Nephron progenitor cell (in vitro differentiated cells): ENCODE data around the gene C1QTNF3.

Experiments used
- DNase-seq: peaks from one replicate; pipeline ENCODE4 v3.0.0; 2021
- H3K27ac Mint-ChIP-seq: 2 replicates; pipeline ENCODE4 v1.8.0; 2021; ENCODE audit warnings: mild to moderate bottlenecking, moderate library complexity, mixed read lengths
- H3K27me3 Mint-ChIP-seq: 2 replicates; pipeline ENCODE4 v1.8.0; 2021; ENCODE audit warnings: mild to moderate bottlenecking, low read depth, mixed read lengths; ENCODE audit not compliant: poor library complexity
- H3K36me3 Mint-ChIP-seq: 2 replicates; pipeline ENCODE4 v1.8.0; 2021; ENCODE audit warnings: low read depth, mixed read lengths
- H3K4me1 Mint-ChIP-seq: 2 replicates; pipeline ENCODE4 v1.8.0; 2021; ENCODE audit warnings: mixed read lengths
- H3K4me3 Mint-ChIP-seq: 2 replicates; pipeline ENCODE4 v1.8.0; 2021; ENCODE audit warnings: mild to moderate bottlenecking, moderate library complexity, mixed read lengths
- H3K9me3 Mint-ChIP-seq: 2 replicates; pipeline ENCODE4 v1.8.0; 2021; ENCODE audit warnings: mild to moderate bottlenecking, moderate library complexity, mixed read lengths
- TF ChIP-seq, protein P1 (sequence below): fragments of 200-600 bp; sonication (generic); IDR thresholded peaks from 2 replicates; pipeline ENCODE4 v1.5.0; 2021; ENCODE audit warnings: antibody characterized with exemption

The C1QTNF3 gene

DNA sequence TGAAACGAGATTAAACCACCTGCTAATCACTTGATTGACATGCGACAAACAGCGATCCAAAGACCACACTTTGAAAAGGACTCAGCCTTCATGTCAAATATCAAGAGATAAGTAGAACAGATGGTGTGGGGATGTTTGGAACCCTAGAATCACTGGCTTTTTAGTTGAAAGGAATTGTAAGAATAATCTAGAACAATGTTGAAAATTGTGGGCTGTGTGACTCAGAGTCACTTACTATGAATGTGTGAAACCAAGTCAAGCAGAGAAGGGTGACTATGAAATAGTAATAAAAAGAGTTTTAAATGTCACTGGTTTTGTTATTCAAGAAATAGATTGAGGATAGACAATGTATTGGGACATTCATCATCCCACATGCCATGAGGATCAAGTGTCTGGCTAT, 14.1 kb upstream of the C1QTNF3 start:
- no peak overlapping the region for H3K4me3 Mint-ChIP-seq
- no peak overlapping the region for H3K27ac Mint-ChIP-seq
- peaks cover 39% of the 10 kb centered on the region for H3K4me1 Mint-ChIP-seq
- peaks cover 17% of the 10 kb centered on the region for H3K9me3 Mint-ChIP-seq
- no peak for DNase-seq
- TF ChIP-seq, protein P1, sequence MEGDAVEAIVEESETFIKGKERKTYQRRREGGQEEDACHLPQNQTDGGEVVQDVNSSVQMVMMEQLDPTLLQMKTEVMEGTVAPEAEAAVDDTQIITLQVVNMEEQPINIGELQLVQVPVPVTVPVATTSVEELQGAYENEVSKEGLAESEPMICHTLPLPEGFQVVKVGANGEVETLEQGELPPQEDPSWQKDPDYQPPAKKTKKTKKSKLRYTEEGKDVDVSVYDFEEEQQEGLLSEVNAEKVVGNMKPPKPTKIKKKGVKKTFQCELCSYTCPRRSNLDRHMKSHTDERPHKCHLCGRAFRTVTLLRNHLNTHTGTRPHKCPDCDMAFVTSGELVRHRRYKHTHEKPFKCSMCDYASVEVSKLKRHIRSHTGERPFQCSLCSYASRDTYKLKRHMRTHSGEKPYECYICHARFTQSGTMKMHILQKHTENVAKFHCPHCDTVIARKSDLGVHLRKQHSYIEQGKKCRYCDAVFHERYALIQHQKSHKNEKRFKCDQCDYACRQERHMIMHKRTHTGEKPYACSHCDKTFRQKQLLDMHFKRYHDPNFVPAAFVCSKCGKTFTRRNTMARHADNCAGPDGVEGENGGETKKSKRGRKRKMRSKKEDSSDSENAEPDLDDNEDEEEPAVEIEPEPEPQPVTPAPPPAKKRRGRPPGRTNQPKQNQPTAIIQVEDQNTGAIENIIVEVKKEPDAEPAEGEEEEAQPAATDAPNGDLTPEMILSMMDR = no peak
- no peaks in the 10 kb centered on the region for H3K27me3 Mint-ChIP-seq
- H3K36me3 Mint-ChIP-seq = peaks cover 50% of the 10 kb centered on the region

DNA sequence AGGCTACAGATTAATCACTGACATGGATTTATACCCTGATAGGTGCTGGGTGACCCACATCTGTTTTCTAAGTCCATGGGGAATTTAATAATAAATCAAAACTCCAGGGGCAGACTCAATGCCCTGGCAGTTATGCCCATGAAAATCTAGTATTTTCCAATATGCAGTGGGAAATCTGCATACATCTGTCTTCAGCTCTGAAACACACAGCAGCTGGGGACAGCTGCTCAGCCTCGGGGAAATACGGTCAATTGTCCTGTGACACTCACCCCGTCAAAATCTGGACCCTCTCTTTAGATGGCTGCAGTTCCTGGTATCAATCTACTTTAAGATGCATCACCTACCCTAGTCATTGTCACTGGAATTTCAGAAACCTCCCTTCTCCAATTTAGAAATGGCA, 12.7 kb upstream of the C1QTNF3 start:
- TF ChIP-seq, protein P1 = no peak
- peaks cover 39% of the 10 kb centered on the region for H3K4me1 Mint-ChIP-seq
- no peak for DNase-seq
- no peaks in the 10 kb centered on the region for H3K27me3 Mint-ChIP-seq
- H3K27ac Mint-ChIP-seq = no peak overlapping the region
- H3K4me3 Mint-ChIP-seq = no peak overlapping the region
- peaks cover 4% of the 10 kb centered on the region for H3K9me3 Mint-ChIP-seq
- H3K36me3 Mint-ChIP-seq = peaks cover 50% of the 10 kb centered on the region

DNA sequence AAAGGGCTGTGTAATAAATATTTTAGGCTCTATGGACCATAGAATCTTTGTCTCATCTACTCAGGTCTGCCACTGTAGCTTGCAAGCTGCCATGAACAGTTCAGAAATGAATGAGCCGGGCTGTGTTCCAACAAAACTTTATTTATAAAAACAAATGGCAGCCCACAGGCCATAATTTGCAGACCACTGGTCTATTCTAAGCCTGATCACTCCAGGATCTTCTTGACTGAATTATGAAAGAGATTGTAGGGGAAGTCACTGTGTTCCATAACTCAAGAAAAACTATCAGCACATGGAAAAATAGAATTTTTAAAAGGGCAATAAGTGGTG, 11.4 kb upstream of the C1QTNF3 start:
- DNase-seq = no peak
- TF ChIP-seq, protein P1 = no peak
- H3K4me3 Mint-ChIP-seq = no peak overlapping the region
- H3K27me3 Mint-ChIP-seq = no peaks in the 10 kb centered on the region
- H3K4me1 Mint-ChIP-seq = peaks cover 39% of the 10 kb centered on the region
- peak overlapping the region; percentile 78 for H3K27ac Mint-ChIP-seq
- no peaks in the 10 kb centered on the region for H3K9me3 Mint-ChIP-seq
- peaks cover 51% of the 10 kb centered on the region for H3K36me3 Mint-ChIP-seq

GRCh38 chr5:34053571-34054399, 10.8 kb upstream of the C1QTNF3 start:
- H3K27ac Mint-ChIP-seq = peak overlapping the region; percentile 78
- DNase-seq = no peak
- H3K9me3 Mint-ChIP-seq = no peaks in the 10 kb centered on the region
- H3K27me3 Mint-ChIP-seq = no peaks in the 10 kb centered on the region
- TF ChIP-seq, protein P1 = no peak
- H3K36me3 Mint-ChIP-seq = peaks cover 51% of the 10 kb centered on the region
- peaks cover 35% of the 10 kb centered on the region for H3K4me1 Mint-ChIP-seq
- H3K4me3 Mint-ChIP-seq = no peak overlapping the region

DNA sequence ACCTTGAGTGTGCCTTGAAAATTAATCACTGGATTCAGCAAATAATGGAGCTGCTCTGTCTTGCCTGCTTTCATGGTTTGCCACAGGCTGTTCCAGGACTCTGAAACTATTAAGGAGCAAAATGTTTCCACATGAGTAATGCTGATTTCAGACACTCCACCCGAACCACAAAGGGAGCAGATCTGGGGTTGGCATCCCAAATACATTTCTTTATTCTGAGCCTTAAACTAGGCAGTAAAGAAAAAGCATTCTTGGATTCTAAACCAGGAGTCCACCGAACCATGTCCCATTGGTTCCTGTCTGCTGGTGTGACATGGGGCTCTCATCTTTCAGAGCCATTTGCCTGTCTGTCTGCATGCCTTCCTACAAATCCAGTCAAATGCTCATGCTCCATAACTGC, 10.1 kb upstream of the C1QTNF3 start:
- H3K4me3 Mint-ChIP-seq = no peak overlapping the region
- TF ChIP-seq, protein P1 = no peak
- H3K27ac Mint-ChIP-seq = no peak overlapping the region
- H3K9me3 Mint-ChIP-seq = no peaks in the 10 kb centered on the region
- peaks cover 30% of the 10 kb centered on the region for H3K4me1 Mint-ChIP-seq
- no peaks in the 10 kb centered on the region for H3K27me3 Mint-ChIP-seq
- peaks cover 53% of the 10 kb centered on the region for H3K36me3 Mint-ChIP-seq
- DNase-seq = no peak

GRCh38 chr5:34051374-34051980, 8.5 kb upstream of the C1QTNF3 start:
- no peak overlapping the region for H3K4me3 Mint-ChIP-seq
- H3K4me1 Mint-ChIP-seq = peaks cover 27% of the 10 kb centered on the region
- no peak overlapping the region for H3K27ac Mint-ChIP-seq
- H3K36me3 Mint-ChIP-seq = peaks cover 52% of the 10 kb centered on the region
- H3K9me3 Mint-ChIP-seq = no peaks in the 10 kb centered on the region
- DNase-seq = no peak
- TF ChIP-seq, protein P1 = no peak
- H3K27me3 Mint-ChIP-seq = no peaks in the 10 kb centered on the region
